CD4-positive, alpha-beta T cell treated with Interleukin-6 for 4 hours (primary cell): ENCODE results near the gene PLXNA4.

Experiments used
- DNase-seq: peaks from one replicate; pipeline ENCODE4 v3.0.0-alpha.2; 2020; ENCODE audit warnings: mixed read lengths

PLXNA4 gene

DNA sequence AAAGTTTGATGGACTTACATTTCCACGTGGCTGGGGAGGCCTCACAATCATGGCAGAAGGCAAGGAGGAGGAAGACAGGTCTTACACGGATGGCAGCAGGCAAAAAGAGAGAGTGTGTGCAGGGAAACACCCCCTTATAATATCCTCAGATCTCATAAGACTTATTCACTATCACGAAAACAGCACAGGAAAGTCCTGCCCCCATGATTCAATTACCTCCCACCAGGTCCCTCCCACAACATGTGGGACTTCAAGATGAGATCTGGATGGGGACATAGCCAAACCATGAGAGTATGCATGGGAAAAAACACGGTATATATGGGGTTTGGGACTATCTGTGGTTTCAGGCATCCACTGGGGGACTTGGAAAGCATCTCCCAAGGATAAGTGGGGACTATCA, 78.0 kb downstream of the PLXNA4 start:
- no peak for DNase-seq

DNA sequence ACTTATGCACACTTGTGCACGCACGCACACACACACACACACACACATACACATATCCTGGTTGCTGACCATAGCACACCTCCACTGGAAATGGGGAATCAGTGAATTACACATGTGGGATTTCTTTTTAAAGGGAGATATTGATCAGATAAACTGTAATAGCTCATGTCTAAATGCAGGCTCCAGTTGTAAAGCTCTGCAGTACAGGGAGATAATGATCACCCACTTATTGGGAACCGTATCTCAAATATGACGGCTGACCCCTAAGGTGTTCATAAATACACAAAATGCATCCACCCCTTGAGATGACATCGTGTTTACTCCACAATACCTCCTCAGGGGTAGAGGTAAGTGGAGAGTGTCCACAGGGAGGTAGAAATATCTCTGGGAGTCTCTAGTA, 79.2 kb downstream of the PLXNA4 start:
- DNase-seq, result no peak

DNA sequence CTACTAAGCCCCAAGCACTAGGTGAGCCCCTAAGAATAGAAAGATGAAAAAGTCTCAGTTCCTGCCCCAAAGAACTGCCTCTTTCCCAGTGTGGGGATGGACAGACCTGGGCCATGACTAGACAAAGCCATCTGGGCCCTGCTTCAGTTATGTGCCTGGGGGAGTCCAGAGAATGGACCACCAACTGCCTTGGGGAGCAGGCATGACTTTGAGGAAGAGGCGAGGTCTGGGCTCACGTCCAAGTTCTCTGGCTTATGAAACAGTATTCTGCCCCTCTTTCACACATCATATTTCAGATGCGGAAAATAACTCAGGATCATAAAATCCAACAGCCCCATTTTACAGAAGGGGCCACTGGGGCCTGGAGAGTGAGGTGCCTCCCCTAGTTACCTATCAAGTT, 80.3 kb downstream of the PLXNA4 start:
- DNase-seq, result no peak

DNA sequence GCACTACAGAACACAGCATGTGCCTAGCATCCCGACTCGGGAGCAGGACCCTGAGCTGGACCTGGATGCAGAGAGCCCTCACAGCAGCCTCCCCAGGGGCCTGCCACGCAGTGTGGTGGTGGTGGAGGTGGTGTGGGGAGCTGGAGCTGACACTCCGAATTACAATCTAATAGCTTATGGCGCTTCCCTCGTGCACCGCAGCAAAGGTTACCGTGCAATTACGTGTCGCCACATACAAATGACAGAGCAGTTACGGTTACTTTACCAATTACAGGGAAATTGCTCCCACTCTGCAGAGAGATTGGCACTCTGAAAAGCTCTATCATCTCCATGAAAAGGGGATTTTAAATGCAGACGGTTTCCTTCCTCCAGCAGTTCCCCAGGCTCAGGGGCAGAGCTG, 81.8 kb downstream of the PLXNA4 start:
- DNase-seq, result no peak

GRCh38 chr7:132492823-132493445, 83.3 kb downstream of the PLXNA4 start:
- no peak for DNase-seq

GRCh38 chr7:132491391-132491945, 84.8 kb downstream of the PLXNA4 start:
- no peak for DNase-seq

GRCh38 chr7:132490474-132490873, 85.8 kb downstream of the PLXNA4 start:
- DNase-seq, result no peak

- DNase-seq, result no peak
Observed at GRCh38 chr7:132489776-132490237, 86.5 kb downstream of the PLXNA4 start.

DNA sequence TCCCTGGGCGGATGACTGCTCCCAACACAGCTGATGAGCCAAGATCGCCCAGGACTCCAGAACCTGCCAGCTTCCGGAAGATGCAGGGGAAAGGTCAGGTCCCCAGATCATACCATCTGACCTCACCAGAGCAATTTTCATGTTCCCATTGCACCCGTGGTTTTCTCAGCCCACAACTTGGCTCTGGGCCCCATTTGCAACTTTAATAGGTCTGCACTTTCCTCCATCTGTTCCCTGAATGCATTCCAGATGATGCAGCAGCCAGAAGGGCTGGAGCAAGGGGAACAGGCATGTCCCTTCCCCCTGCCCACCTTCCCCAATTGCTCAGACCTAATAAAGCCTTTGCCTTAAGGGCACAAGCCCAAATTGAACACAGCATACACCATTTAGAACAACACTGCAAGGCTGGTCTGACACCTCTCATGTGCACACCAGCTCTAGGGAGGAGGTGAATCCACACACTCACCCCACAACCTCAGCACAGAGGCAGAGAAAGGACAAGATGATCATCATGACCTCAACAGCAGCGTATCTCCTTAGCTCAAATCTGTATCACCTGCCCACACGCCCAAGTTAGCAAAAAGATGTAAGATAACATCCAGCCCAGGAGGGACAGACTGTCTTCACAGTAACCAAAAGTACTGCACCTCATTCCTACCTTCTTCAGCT, 87.5 kb downstream of the PLXNA4 start:
- no peak for DNase-seq

GRCh38 chr7:132486274-132486610, 90.0 kb downstream of the PLXNA4 start:
- DNase-seq, result no peak

- peak; percentile 48 for DNase-seq
Observed at GRCh38 chr7:132485600-132486273, 90.5 kb downstream of the PLXNA4 start.

GRCh38 chr7:132485136-132485535, 91.1 kb downstream of the PLXNA4 start:
- no peak for DNase-seq

GRCh38 chr7:132482866-132483265, 93.4 kb downstream of the PLXNA4 start:
- no peak for DNase-seq

- DNase-seq, result no peak
Observed at GRCh38 chr7:132480534-132480933, 95.7 kb downstream of the PLXNA4 start.

- DNase-seq, result no peak
Observed at GRCh38 chr7:132476541-132476940, 99.7 kb downstream of the PLXNA4 start.

- no peak for DNase-seq
Observed at GRCh38 chr7:132475669-132476116, 100.6 kb downstream of the PLXNA4 start.

GRCh38 chr7:132475037-132475668, 101.1 kb downstream of the PLXNA4 start:
- no peak for DNase-seq

- DNase-seq, result no peak
Observed at GRCh38 chr7:132472463-132473120, 103.7 kb downstream of the PLXNA4 start.

DNA sequence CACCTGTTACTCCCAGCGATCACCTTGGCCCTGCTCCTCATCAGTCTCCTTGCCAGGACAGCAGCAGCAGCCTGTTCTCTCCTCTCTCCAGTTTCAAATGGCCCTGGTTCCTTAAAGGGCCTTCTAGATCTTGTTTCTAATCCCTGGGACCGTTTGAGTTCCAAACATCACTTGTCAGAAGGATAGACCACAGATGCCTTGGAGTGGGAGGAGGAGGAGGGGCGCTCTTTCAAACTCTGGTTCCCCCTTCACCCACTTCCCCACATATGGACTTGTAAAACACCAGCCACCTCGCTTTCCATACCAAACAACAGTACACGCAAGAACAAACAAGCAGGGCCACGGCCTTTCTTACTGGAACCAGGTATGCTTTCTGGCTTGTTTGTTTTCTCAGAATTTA, 104.8 kb downstream of the PLXNA4 start:
- no peak for DNase-seq

- no peak for DNase-seq
Observed at GRCh38 chr7:132469681-132470080, 106.6 kb downstream of the PLXNA4 start.

DNA sequence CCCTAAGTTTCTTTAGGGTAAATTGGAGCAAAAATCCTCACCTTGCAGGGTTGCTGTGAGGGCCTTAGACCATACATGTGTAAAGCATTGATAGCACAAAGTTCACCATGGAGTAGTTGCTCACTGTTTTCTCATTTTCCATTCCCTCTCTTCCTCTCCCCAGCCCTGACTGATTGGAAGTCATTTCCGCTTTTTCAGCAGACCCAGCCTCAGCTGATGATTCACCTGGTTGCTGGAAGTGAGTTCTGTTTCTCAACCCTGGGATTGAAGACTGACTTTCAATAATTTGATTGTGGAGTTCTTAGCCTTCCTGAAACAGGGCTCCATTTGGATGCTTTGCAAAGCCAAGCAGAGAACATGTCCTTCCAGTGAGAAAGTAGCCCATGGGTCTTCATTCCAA, 107.0 kb downstream of the PLXNA4 start:
- DNase-seq, result no peak

DNA sequence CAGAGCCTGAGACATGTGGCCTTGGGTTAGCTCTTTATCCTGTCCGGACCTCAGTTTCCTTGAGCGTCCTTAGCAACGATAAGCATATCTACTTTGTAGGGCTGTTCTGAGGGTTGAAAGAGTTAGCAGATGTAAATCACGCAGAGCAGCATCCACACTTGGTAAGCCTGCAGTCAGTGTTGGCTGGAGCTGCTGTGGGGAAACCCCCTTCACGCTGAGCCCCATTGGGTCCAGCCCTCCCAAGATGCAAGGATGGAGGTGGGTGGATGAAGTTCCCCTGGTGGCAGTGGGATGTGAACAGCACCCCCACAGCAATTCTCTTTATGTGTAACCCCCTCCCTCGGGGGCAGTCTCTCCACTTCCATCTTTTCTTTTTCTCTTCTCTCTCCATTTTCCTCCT, 109.9 kb downstream of the PLXNA4 start:
- DNase-seq, result no peak

GRCh38 chr7:132465516-132465915, 110.8 kb downstream of the PLXNA4 start:
- no peak for DNase-seq
